Upper lobe of right lung (tissue), 1 donor: ENCODE data around the gene CEBPG. TPM values are rescaled to one million over a fixed set of nuclear protein-coding genes. Genes with fewer than 3 reads are reported as not detected.

Experiments used
- ATAC-seq: fragments of 200-7000 bp; cut with Tn5 transposase; one replicate; pipeline ENCODE4 v1.9.1; 2020; ENCODE audit warnings: mild to moderate bottlenecking, moderate library complexity
- DNase-seq: peaks from one replicate; pipeline ENCODE4 v3.0.0-alpha.2; 2020
- H3K27ac ChIP-seq: fragments of 200-600 bp; one replicate; pipeline ENCODE4 v1.8.0; 2022
- H3K27me3 ChIP-seq: fragments of 200-600 bp; one replicate; pipeline ENCODE4 v1.8.0; 2022; ENCODE audit warnings: mild to moderate bottlenecking
- H3K36me3 ChIP-seq: fragments of 200-600 bp; one replicate; pipeline ENCODE4 v1.8.0; 2022
- H3K4me1 ChIP-seq: fragments of 200-600 bp; one replicate; pipeline ENCODE4 v1.8.0; 2022
- H3K4me3 ChIP-seq: fragments of 200-600 bp; one replicate; pipeline ENCODE4 v1.8.0; 2022; ENCODE audit warnings: mild to moderate bottlenecking
- H3K9me3 ChIP-seq: fragments of 200-600 bp; one replicate; pipeline ENCODE4 v1.8.0; 2022
- CTCF ChIP-seq: fragments of 200-600 bp; IDR thresholded peaks from one replicate; pipeline ENCODE4 v1.8.0; 2022; ENCODE audit warnings: antibody characterized with exemption
- intact Hi-C: fragments of 100-400 bp; cut with DNase I; formaldehyde crosslinking; loops from one replicate; pipeline ENCODE4 v1.11.0; 2022
- total RNA-seq: library from RNA; stranded (reverse); fragmentation: NEBNext Ultra II Directional; extraction: Animal tissue kit (Norgen Biotek cat#: 25700); gene quantifications from one replicate; pipeline ENCODE4 v1.2.1, GENCODE V29; 2021
- donor health status: DM: no; HTN: yes; CAD: no; lungs with severe emphysema.

Gene CEBPG
- total RNA-seq, 1 donor from 2014 or later, result 32.3 TPM

DNA sequence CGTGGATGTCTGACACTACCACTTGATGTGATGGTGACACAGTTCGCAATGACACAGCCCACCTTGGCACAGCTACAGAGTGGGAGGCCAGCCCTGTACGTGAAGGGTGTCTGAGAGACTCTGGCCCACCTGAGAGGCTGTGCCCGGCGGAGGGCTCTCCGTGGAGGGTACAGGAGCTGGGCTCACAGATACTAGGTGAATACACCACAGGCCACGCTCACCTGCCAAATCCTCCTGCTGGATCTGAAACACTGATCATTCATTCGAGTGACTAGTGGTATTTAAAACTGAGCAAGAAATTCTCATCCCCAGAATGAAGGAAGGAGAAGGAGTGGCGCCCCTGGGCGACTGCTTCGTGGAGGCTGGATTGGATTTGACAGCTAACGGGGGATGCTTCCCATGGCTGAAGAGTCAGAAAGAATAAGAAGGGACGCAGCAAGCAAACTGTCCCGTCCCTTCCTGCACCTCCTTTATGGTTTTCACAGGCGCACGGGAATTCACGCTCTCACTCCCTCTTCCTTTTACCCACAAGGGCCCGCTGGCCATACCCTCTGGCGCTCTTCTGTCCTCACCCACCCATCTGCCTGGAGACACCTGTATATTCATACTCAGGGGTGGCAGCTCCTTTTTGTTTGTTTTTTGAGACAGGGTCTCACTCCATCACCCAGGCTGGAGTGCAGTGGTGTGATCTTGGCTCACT is 25.0 kb downstream of the CEBPG start:
- H3K36me3 ChIP-seq, result no peaks in the 10 kb centered on the region
- no peak for TF ChIP-seq CTCF
- no peaks in the 10 kb centered on the region for H3K9me3 ChIP-seq
- peaks cover 34% of the 10 kb centered on the region for H3K4me1 ChIP-seq
- H3K27me3 ChIP-seq, result no peaks in the 10 kb centered on the region
- ATAC-seq (no peak), DNase-seq (peak; percentile 49)
- H3K27ac ChIP-seq, result no peak overlapping the region
- intact Hi-C loops, result no loop called here
- H3K4me3 ChIP-seq, result no peak overlapping the region

DNA sequence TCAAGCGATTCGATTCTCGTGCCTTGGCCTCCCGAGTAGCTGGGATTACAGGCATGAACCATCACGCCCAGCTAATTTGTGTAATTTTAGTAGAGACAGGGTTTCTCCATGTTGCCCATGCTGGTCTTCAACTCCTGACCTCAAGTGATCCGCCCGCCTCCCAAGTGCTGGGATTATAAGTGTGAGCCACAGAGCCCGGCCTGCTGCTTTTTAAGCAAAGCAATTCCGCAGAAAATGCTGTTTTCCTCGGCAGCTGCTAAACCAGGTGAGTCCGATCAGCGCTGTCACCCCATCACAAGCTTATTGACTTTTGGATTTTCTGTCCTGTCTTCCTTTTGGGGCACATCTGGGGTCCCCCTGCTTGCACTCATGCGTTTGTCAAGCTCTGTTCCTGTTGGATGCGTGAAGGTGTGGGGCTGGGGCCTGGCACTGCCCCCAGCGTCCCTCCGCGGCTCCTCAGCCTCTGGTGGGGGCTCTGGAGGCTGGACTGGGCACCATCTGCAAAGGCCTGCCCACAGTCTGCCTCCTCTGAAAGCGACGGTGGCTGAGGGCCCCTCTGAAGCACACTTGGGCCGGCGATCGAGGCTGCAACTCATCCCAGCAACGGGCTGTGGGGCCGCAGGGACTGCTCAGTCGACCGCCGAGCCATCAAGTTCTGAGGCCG is 25.7 kb downstream of the CEBPG start:
- intact Hi-C loops, result no loop called here
- H3K4me1 ChIP-seq, result peaks cover 31% of the 10 kb centered on the region

DNA sequence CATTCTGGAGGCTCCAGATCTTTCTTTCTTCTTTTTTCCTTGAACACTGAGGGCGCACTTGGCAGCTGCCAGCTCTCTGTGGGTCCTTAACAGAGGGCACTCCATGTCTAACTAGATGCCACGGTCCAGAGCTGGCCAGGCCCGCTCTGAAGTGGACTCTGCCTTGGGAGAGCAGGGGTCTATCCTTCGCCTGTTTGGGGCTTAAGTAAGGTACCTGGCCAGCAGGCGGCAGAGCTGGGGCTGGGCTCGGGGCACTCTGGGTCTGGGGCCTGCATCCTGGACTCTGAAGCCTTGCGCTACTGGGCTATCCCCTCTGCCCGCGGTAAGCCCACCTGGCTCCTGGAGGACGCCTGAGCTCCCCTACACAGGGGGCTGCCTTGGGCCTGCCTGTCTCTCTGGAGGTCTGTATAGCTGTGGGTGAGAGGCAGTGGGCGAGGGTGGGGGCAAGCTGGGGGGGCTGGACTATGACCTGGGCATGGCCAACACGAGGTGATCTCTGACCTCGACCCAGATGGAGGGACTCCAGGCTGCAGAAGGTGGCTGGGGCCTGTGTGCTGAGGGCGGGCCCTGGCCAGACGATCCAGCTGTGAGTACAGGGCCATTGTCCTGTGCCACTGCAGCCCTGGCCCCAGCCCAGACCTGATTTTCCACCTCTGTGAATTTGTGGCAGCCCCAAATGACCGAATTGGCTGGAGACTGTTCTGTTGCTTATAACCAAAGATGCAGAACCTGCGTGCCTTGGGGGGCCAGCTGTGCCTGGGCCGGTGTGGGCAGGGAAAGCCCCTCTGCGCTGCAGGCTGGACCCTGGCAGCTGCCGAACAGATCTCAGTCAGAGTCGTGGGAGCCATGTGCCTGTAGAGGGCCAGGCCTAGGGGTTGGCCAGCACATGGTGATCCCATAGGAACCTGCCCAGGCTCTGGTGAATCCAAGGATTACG is 26.5 kb downstream of the CEBPG start:
- Histone ChIP-seq H3K27me3 (no peaks in the 10 kb centered on the region), H3K36me3 (no peaks in the 10 kb centered on the region), H3K9me3 (no peaks in the 10 kb centered on the region), H3K27ac (no peak overlapping the region), H3K4me1 (peaks cover 29% of the 10 kb centered on the region), H3K4me3 (no peak overlapping the region)
- DNase-seq (peak; percentile 59), ATAC-seq (peak; percentile 2)
- TF ChIP-seq CTCF, result no peak
- intact Hi-C loops, result no loop called here

More for the DNA sequence above, 25.7 kb downstream of the CEBPG start:
- DNase-seq (peak; percentile 57), ATAC-seq (no peak)
- Histone ChIP-seq H3K27ac (no peak overlapping the region), H3K36me3 (no peaks in the 10 kb centered on the region), H3K9me3 (no peaks in the 10 kb centered on the region), H3K27me3 (no peaks in the 10 kb centered on the region), H3K4me3 (no peak overlapping the region)
- TF ChIP-seq CTCF, result no peak

DNA sequence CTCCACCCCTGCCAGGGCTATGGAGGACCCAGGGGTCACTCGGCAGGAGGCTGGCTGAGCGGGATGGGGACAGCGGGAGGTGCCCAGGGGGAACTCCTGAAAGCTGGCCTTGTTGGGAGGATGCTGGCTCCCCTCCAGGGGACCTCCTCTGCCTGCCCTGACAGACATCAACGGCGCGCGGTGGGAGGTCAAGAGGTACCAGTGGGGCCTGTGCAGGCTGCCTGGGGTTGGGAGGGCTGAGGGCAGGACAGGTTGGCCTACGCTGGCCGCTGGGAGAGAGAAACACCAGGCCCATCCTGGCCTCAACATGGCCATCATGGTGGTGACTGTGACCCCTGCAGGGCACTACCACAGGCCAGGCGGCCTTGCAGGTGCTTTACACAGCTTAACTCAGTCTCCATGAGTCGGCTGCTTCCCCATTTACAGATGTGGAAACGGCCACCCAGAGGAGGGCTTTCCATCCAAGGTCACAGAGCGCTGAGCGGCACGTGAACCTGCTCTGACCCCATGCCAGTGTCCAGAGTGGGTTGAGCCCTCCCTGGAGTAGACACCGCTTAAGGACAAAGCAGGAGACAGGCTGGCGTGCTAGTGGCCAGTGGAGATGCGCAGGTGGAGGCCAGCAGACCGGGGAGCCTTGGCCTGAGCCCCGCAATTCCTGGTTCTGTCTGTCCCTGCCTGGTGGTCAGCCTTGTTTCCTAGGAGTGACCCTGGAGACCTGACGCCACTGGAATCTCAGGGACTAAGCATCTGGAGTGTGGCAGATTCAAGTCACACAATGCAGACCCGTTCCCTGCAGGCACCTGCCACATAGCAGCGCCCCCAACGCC is 27.6 kb downstream of the CEBPG start:
- intact Hi-C loops, result no loop called here
- no peak overlapping the region for H3K27ac ChIP-seq
- H3K4me1 ChIP-seq, result peaks cover 23% of the 10 kb centered on the region
- no peak for TF ChIP-seq CTCF
- H3K9me3 ChIP-seq, result no peaks in the 10 kb centered on the region
- H3K27me3 ChIP-seq, result no peaks in the 10 kb centered on the region
- DNase-seq (peak; percentile 59), ATAC-seq (no peak)
- H3K4me3 ChIP-seq, result no peak overlapping the region
- no peaks in the 10 kb centered on the region for H3K36me3 ChIP-seq
